Stimulated activated naive B cell treated with anti-CD40 and anti-IgM and Interleukin-4, amounts not matched to agents 10 μg/mL and 1 μg/mL and 100 μg/mL, for 72 hours (primary cell): ENCODE data around the gene ARHGAP32.
"Not testable (repeated sequence)": the region's sequence is repeated elsewhere in the genome, so short reads cannot be mapped to it uniquely, and the experiment has no call there.

Experiments used
- ATAC-seq, 2 donors: fragments of 150-1000 bp; cut with Tn5 transposase; replicated peaks; 2 replicates each; pipeline ENCODE4 v1.10.0; 2021; ENCODE audit warnings: moderate library complexity in 1 of 2
- DNase-seq: peaks from one replicate; pipeline ENCODE4 v3.0.0; 2021
- H3K27ac Mint-ChIP-seq: one replicate; pipeline ENCODE4 v1.8.0; 2022; ENCODE audit warnings: mild to moderate bottlenecking, mixed read lengths
- H3K27me3 Mint-ChIP-seq, 2 donors: one replicate each; pipeline ENCODE4 v1.8.0; 2022; ENCODE audit warnings: mixed read lengths in 2 of 2
- H3K36me3 Mint-ChIP-seq, 2 donors: one replicate each; pipeline ENCODE4 v1.8.0; 2022; ENCODE audit warnings: mixed read lengths in 2 of 2, mild to moderate bottlenecking in 1 of 2
- H3K4me1 Mint-ChIP-seq, 2 donors: one replicate each; pipeline ENCODE4 v1.8.0; 2022; ENCODE audit warnings: mixed read lengths in 2 of 2, mild to moderate bottlenecking in 1 of 2
- H3K4me3 Mint-ChIP-seq, 2 donors: one replicate each; pipeline ENCODE4 v1.8.0; 2022; ENCODE audit warnings: mild to moderate bottlenecking in 2 of 2, mixed read lengths in 2 of 2, moderate library complexity in 1 of 2
- H3K9me3 Mint-ChIP-seq, 2 donors: one replicate each; pipeline ENCODE4 v1.8.0; 2022; ENCODE audit warnings: mixed read lengths in 2 of 2, mild to moderate bottlenecking in 1 of 2

The ARHGAP32 gene

GRCh38 chr11:128928400-128928799 is 263.7 kb downstream of the ARHGAP32 start:
- DNase-seq: peak; percentile 19
- ATAC-seq: peak; percentile 89 to 90
- H3K9me3 Mint-ChIP-seq: no peaks in the 10 kb centered on the region
- peak overlapping the region; percentile 53 to 65 for H3K4me3 Mint-ChIP-seq
- peaks cover 24 to 43% of the 10 kb centered on the region in 2 donors for H3K27me3 Mint-ChIP-seq
- peaks cover 16 to 22% of the 10 kb centered on the region in 2 donors for H3K4me1 Mint-ChIP-seq
- peak overlapping the region; percentile 77 for H3K27ac Mint-ChIP-seq
- no peaks in the 10 kb centered on the region for H3K36me3 Mint-ChIP-seq

DNA sequence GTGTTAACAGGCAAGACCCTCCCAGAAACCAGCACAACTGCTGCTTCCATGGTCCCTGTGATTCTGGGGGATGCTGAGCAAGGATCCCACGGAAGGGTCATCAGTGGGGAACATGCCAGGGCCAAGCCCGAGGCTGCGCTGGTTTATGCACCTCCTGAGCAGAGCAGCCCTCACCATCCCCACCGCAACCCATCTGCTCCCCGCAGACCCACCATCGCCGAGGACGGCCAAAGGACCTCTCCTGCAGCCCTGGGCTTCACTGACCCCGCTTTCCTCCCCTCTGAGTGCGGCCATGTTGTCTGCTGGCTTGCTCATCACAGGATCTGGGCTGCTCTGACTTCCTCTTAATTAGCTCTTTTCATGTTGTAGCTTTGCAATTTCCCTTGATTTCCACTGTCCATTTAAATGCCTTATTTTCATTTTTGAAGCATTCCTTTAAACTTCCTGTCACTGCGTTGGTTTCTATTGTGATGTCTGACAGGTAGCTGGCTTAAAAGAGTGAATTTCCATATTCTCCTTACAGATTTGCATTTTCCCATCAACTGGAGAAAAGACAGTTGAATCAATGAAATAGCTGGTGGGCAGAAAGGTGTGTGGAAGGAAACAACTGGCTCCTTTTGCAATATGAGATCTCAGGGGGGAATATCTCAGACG is 264.3 kb downstream of the ARHGAP32 start:
- no peak for ATAC-seq
- no peaks in the 10 kb centered on the region for H3K36me3 Mint-ChIP-seq
- no peak overlapping the region for H3K27ac Mint-ChIP-seq
- H3K4me1 Mint-ChIP-seq: peaks cover 16 to 22% of the 10 kb centered on the region in 2 donors
- H3K9me3 Mint-ChIP-seq: no peaks in the 10 kb centered on the region
- DNase-seq: no peak
- H3K4me3 Mint-ChIP-seq: no peak overlapping the region
- peaks cover 19 to 37% of the 10 kb centered on the region in 2 donors for H3K27me3 Mint-ChIP-seq

DNA sequence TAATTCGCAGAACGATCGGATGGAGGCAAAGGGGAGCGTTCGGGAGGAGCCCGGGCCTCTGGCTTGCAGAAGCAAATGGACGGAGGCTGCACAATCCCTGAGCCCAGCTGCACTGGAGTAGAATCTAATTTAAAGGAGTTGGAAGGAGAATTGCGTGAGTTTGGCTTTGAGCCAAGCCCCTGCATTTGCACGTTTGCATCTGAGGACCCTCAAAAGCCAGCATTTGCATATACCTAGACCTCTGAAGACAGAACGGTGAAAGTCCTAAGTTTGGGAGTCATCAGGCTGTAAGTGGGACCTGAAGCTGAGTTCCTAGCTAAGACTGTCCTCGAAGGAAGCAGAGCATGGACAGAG is 265.0 kb downstream of the ARHGAP32 start:
- H3K27ac Mint-ChIP-seq: no peak overlapping the region
- ATAC-seq (no peak), DNase-seq (no peak)
- H3K36me3 Mint-ChIP-seq: peaks cover 0 to 2% of the 10 kb centered on the region in 2 donors
- H3K9me3 Mint-ChIP-seq: no peaks in the 10 kb centered on the region
- peaks cover 16 to 27% of the 10 kb centered on the region in 2 donors for H3K4me1 Mint-ChIP-seq
- peaks cover 19 to 40% of the 10 kb centered on the region in 2 donors for H3K27me3 Mint-ChIP-seq
- no peak overlapping the region for H3K4me3 Mint-ChIP-seq

DNA sequence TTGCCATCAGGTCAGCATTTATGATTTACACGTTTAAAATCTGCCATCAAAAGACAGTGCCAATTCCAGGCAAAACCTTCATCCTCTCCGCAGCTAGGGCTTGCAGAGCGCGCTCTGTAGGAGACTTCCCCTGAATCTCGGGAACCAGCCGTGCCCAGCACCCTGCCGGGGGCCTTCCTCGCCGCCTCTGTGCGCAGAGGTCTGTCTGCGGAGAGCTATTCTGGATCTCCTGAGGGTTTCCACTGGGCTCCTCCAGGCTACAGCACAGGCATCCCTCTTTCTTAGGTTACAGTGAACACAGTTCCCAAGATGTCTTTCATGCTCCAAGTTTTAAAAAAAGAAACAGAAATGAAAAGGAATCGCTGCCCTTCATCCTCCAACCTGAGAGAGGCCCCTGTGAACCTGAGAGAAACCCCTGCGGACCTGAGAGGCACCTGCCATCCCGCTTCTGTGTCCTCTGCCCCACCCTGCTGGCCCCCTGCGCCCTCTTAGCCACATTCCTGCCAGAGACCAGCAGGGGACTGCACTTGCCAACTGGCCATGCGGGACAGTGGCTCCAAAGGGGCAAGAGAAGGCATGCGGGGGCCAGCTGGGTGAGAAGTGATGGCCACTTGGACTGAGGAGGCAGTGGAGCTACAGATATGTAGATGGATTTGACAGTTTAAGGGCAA is 265.6 kb downstream of the ARHGAP32 start:
- ATAC-seq (no peak), DNase-seq (no peak)
- Mint-ChIP-seq H3K27me3 (peaks cover 19 to 45% of the 10 kb centered on the region in 2 donors), H3K36me3 (peaks cover 0 to 2% of the 10 kb centered on the region in 2 donors), H3K27ac (no peak overlapping the region), H3K9me3 (no peaks in the 10 kb centered on the region), H3K4me1 (peaks cover 19 to 31% of the 10 kb centered on the region in 2 donors), H3K4me3 (no peak overlapping the region)

- H3K4me3 Mint-ChIP-seq: no peak overlapping the region
- H3K9me3 Mint-ChIP-seq: no peaks in the 10 kb centered on the region
- no peak for DNase-seq
- peaks cover 21 to 31% of the 10 kb centered on the region in 2 donors for H3K4me1 Mint-ChIP-seq
- H3K36me3 Mint-ChIP-seq: peaks cover 0 to 2% of the 10 kb centered on the region in 2 donors
- H3K27me3 Mint-ChIP-seq: peaks cover 22 to 49% of the 10 kb centered on the region in 2 donors
- no peak for ATAC-seq
- no peak overlapping the region for H3K27ac Mint-ChIP-seq
Measured at GRCh38 chr11:128926000-128926399, 266.1 kb downstream of the ARHGAP32 start.

DNA sequence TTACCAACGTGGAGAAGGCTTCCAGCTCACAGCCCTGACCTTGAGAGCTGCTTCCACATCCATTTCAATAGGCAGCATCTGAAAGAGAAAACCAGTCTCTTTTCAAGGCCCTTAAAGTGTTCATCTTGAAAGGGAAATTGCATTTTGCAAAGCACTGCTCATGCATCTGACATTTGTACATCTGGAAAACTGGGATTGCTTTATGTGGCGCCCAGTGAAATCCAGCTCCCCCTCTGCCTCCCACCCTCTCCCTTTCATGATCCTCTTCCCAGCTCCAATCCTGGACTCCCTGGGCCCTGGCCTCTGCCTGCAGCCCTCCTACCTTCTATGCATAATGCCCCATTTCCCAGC is 266.9 kb downstream of the ARHGAP32 start:
- no peaks in the 10 kb centered on the region for H3K9me3 Mint-ChIP-seq
- H3K27me3 Mint-ChIP-seq: peaks cover 26 to 57% of the 10 kb centered on the region in 2 donors
- DNase-seq: no peak
- peaks cover 23 to 31% of the 10 kb centered on the region in 2 donors for H3K4me1 Mint-ChIP-seq
- ATAC-seq: no peak
- peaks cover 0 to 2% of the 10 kb centered on the region in 2 donors for H3K36me3 Mint-ChIP-seq
- H3K4me3 Mint-ChIP-seq: no peak overlapping the region
- H3K27ac Mint-ChIP-seq: no peak overlapping the region

DNA sequence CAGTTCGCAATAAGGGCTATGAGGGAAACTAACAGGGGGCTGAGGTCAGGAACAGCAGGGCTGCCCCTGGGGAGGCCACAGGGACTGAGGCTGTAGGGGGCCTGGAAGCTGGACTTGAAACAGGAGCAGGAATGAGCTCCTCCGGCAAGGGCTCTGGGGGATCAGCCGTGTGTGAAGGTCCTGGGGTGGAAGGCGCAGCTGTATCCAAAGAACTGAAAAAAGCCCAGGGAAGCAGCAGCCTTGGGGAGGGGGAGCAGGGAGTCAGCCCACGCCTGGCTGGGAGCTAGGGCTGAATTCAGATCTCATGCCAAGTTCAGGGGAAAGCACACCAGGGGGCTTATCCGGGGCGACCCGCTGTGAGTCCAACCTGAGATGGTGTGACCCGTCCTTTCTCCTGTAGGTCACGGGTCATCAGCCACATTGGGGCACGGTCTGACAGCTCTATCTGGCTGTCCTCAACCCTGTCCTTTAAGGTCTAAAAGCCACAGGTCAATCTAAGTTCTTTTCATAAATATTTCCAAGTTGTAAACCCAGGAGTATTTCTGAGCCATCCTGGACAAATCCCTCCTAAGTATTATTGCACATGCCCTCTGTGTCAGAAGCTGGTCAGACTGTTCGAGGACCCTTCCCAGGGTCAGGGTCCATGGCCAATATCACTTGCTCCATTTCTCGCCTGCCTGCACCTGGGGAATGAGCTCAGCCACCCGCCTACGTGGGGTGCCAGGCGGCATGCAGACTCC is 267.4 kb downstream of the ARHGAP32 start:
- no peak for ATAC-seq
- Mint-ChIP-seq H3K27ac (no peak overlapping the region), H3K9me3 (no peaks in the 10 kb centered on the region), H3K36me3 (peaks cover 0 to 2% of the 10 kb centered on the region in 2 donors), H3K27me3 (peaks cover 31 to 57% of the 10 kb centered on the region in 2 donors), H3K4me3 (no peak overlapping the region), H3K4me1 (peaks cover 21 to 28% of the 10 kb centered on the region in 2 donors)
- DNase-seq: no peak

DNA sequence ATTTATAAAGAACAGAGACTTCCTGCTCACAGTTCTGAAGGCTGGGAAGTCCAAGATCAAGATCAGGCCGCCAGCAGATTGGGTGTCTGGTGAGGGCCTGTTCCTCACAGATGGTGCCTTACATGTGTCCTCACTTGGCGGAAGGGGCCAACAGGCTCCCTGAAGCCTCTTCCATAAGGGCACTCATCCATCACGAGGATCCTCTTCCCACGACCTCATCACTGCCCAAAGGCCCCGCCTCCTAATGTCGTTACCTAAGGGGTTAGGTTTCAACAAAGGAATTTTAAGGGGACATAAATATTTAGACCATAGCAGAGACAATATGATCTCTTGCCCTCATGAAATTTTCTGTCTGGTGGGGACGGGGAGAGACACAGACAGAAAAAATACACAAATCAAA is 268.0 kb downstream of the ARHGAP32 start:
- Mint-ChIP-seq H3K4me1 (peaks cover 19 to 26% of the 10 kb centered on the region in 2 donors), H3K9me3 (no peaks in the 10 kb centered on the region), H3K27me3 (peaks cover 30 to 54% of the 10 kb centered on the region in 2 donors), H3K27ac (no peak overlapping the region), H3K36me3 (peaks cover 0 to 2% of the 10 kb centered on the region in 2 donors), H3K4me3 (no peak overlapping the region)
- DNase-seq: no peak
- no peak for ATAC-seq

DNA sequence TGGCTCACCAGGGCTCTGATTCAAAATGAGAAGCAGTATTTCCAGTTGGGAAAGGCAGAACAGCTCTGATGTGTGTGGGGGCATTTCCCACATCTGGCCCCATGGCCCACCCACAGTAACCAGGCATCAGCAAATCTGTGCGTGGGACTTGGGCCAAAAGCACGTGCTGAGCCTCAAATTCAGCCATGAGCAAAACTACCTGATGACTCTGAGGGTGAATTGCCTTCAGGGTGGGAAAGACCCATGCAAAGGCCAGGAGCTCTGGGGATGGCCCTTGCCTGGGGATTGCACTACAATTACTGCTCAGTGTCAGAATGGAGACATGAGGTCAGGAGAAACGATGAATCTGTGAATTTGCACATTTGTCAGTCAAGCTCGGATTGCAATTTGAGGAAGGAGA is 270.3 kb downstream of the ARHGAP32 start:
- ATAC-seq: peak; percentile 81 to 94
- H3K4me3 Mint-ChIP-seq: no peak overlapping the region
- peak; percentile 39 for DNase-seq
- H3K9me3 Mint-ChIP-seq: no peaks in the 10 kb centered on the region
- H3K4me1 Mint-ChIP-seq: peaks cover 17 to 22% of the 10 kb centered on the region in 2 donors
- H3K27me3 Mint-ChIP-seq: peaks cover 36 to 58% of the 10 kb centered on the region in 2 donors
- peaks cover 0 to 2% of the 10 kb centered on the region in 2 donors for H3K36me3 Mint-ChIP-seq
- H3K27ac Mint-ChIP-seq: no peak overlapping the region

- no peak overlapping the region for H3K27ac Mint-ChIP-seq
- no peak overlapping the region for H3K4me3 Mint-ChIP-seq
- peaks cover 4 to 6% of the 10 kb centered on the region in 2 donors for H3K9me3 Mint-ChIP-seq
- ATAC-seq: no peak
- H3K27me3 Mint-ChIP-seq: peaks cover 44 to 58% of the 10 kb centered on the region in 2 donors
- H3K36me3 Mint-ChIP-seq: peaks cover 0 to 2% of the 10 kb centered on the region in 2 donors
- H3K4me1 Mint-ChIP-seq: peaks cover 18 to 22% of the 10 kb centered on the region in 2 donors
- DNase-seq: no peak
Measured at GRCh38 chr11:128920666-128921065, 271.5 kb downstream of the ARHGAP32 start.

DNA sequence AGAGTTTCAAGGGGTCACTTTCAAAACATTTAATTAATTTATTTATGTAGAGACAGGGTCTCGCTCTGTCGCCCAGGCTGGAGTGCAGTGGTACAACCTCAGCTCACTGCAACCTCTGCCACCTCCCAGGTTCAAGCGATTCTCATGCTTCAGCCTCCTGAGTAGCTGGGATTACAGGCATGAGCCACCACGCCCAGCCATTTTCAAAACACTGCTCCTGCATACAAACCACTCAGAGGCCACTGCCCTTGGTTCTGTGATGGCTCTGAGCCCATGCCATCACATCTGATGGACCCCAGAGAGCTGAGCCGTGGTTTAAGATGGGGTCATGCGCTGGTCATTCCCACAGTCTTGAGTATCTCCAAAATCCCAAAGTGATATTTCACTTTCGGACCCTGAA is 272.5 kb downstream of the ARHGAP32 start:
- DNase-seq, H3K9me3 Mint-ChIP-seq, H3K4me3 Mint-ChIP-seq, H3K27ac Mint-ChIP-seq, H3K36me3 Mint-ChIP-seq, ATAC-seq: not testable (repeated sequence)
- Mint-ChIP-seq H3K4me1 (peaks cover 18 to 22% of the 10 kb centered on the region in 2 donors), H3K27me3 (peaks cover 50 to 59% of the 10 kb centered on the region in 2 donors)

DNA sequence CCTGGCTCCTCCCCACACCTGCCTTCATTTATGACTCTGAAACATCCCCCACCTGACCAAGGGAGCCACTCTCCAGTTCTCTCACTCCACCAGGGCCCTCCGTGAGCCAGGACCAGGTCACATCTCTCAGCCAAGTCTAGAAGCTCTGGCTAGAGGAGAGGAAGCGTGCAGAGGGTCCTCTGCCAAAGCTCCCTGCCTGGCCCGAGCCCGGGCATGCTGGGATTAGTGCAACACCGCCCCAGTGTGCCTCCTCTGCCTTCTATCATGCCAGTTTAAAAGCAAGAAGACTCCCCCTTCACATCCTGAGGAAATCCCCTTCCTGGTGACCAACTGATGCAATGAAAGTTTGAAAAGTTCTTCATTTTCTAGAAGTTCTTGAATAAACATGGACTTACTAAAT is 272.9 kb downstream of the ARHGAP32 start:
- H3K27ac Mint-ChIP-seq: peak overlapping the region; percentile 52
- H3K4me3 Mint-ChIP-seq: no peak overlapping the region
- ATAC-seq (peak in 1 of 2 donors; percentile 32), DNase-seq (no peak)
- peaks cover 18 to 22% of the 10 kb centered on the region in 2 donors for H3K4me1 Mint-ChIP-seq
- peaks cover 0 to 2% of the 10 kb centered on the region in 2 donors for H3K36me3 Mint-ChIP-seq
- peaks cover 54 to 56% of the 10 kb centered on the region in 2 donors for H3K27me3 Mint-ChIP-seq
- H3K9me3 Mint-ChIP-seq: peaks cover 4 to 9% of the 10 kb centered on the region in 2 donors

DNA sequence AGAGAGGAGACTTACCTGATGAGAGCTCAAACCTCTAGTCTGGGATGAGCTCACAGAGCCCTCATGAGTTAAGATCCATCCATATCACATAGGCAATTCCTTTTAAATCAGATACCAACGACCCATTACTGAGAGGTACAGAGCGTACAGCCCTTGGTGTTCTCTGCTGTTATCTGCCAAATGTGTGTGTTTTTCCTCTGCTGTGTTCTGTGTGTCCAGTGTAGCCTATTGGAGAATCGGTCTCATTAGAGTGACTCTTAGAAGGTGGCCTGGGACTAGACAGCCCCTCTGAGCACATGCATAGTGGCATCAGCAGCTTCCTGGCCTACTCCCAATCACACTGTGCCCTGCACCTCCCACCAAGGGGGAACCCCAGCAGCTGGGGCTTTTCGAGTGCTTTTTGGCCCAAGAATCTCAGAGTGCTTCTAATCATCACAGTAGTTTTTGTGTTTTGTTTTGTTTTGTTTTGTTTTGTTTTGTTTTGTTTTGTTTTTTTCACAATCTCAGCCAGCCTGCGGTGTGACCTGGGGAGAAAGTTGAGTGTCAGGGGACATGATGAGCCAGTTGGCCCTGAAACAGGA is 274.9 kb downstream of the ARHGAP32 start:
- H3K36me3 Mint-ChIP-seq: no peaks in the 10 kb centered on the region
- peaks cover 18 to 19% of the 10 kb centered on the region in 2 donors for H3K4me1 Mint-ChIP-seq
- no peak overlapping the region for H3K27ac Mint-ChIP-seq
- ATAC-seq: peak in 1 of 2 donors; percentile 26
- peaks cover 4 to 9% of the 10 kb centered on the region in 2 donors for H3K9me3 Mint-ChIP-seq
- no peak for DNase-seq
- no peak overlapping the region for H3K4me3 Mint-ChIP-seq
- peaks cover 61 to 65% of the 10 kb centered on the region in 2 donors for H3K27me3 Mint-ChIP-seq

GRCh38 chr11:128916681-128917080 is 275.4 kb downstream of the ARHGAP32 start:
- H3K36me3 Mint-ChIP-seq: no peaks in the 10 kb centered on the region
- peaks cover 61 to 71% of the 10 kb centered on the region in 2 donors for H3K27me3 Mint-ChIP-seq
- H3K9me3 Mint-ChIP-seq: peaks cover 4 to 9% of the 10 kb centered on the region in 2 donors
- H3K4me1 Mint-ChIP-seq: peaks cover 13 to 16% of the 10 kb centered on the region in 2 donors
- ATAC-seq: no peak
- no peak overlapping the region for H3K4me3 Mint-ChIP-seq
- H3K27ac Mint-ChIP-seq: no peak overlapping the region
- DNase-seq: no peak
